ENCODE measurements around the gene DCLK2.
"Not testable (repeated sequence)": the region's sequence is repeated elsewhere in the genome, so short reads cannot be mapped to it uniquely, and the experiment has no call there.

Gene DCLK2

DNA sequence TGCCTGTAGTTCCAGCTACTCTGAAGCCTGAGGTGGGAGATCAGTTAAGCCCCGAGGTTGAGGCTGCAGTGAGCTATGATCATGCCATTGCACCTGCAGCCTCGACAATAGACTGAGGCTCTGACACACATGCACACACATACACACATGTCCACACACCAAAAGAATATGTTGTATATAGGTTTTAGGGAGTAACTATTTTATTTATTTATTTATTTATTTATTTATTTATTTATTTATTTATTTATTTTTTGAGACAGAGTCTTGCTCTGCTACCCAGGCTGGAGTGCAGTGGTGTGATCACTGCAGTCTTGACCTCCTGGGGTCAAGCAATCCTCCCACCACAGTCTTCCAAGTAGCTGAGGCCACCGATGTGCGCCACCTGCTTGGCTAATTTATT is 78.3 kb downstream of the DCLK2 start:
- peaks cover 11% of the 10 kb centered on the region for H3K4me1 ChIP-seq (ENCODE audit: insufficient read depth, low read length)
- no peaks in the 10 kb centered on the region for H3K27me3 ChIP-seq (ENCODE audit: control insufficient read depth in 1 of 2, insufficient read depth in 2 of 2, low read length in 2 of 2)
- no peak overlapping the region for H3K4me3 ChIP-seq (ENCODE audit: low read depth in 1 of 2, low read length in 2 of 2)
- H3K9ac ChIP-seq (ENCODE audit: low read length) = no peak overlapping the region
- no peaks in the 10 kb centered on the region for H3K9me3 ChIP-seq (ENCODE audit: low read length)
- H3K27ac ChIP-seq (ENCODE audit: low read depth, low read length) = no peak overlapping the region
- H3K36me3 ChIP-seq (ENCODE audit: insufficient read depth, low read length) = no peaks in the 10 kb centered on the region

DNA sequence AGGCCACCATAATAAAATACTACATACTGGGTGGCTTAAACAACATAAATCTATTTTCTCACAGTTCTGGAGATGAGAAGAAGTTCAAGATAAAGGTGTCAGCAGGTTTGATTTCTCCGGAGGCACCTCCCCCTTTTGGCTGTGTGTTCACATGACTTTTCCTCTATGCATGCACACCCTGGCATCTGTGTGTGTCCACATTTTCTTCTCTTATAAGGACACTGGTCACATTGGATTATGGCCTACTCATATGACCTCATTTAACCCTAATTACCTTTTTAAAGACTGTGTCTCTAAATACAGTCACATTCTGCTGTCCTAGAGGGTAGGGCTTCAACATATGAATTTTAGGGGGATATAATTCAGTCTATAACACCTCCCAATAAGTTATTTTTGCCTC is 79.8 kb downstream of the DCLK2 start:
- Histone ChIP-seq H3K9ac (ENCODE audit: low read length) (no peak overlapping the region), H3K36me3 (ENCODE audit: insufficient read depth, low read length) (peaks cover 3% of the 10 kb centered on the region), H3K4me3 (ENCODE audit: low read depth in 1 of 2, low read length in 2 of 2) (no peak overlapping the region), H3K4me1 (ENCODE audit: insufficient read depth, low read length) (peaks cover 2% of the 10 kb centered on the region), H3K9me3 (ENCODE audit: low read length) (no peaks in the 10 kb centered on the region), H3K27me3 (ENCODE audit: control insufficient read depth in 1 of 2, insufficient read depth in 2 of 2, low read length in 2 of 2) (no peaks in the 10 kb centered on the region), H3K27ac (ENCODE audit: low read depth, low read length) (no peak overlapping the region)

DNA sequence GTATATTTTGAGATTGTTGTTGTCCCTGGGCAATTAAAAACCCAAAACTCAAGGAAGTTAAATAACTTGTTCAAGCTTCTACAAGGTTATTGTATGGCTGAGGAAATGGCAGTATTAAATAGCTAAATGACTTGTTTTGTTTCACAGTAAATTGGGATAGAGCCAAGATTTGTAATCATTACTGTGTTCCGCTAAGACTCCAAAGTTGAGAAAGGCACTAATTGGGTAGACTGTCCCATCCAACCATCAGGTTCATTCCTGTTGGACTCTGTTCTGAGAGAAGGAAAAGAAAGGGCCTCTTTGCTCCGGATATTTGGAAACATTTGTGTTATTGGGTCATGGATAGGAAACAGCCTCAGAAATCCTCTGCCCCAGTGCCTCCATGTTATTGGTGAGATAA is 82.2 kb downstream of the DCLK2 start:
- H3K27me3 ChIP-seq (ENCODE audit: control insufficient read depth in 1 of 2, insufficient read depth in 2 of 2, low read length in 2 of 2) = no peaks in the 10 kb centered on the region
- no peak overlapping the region for H3K4me3 ChIP-seq (ENCODE audit: low read depth in 1 of 2, low read length in 2 of 2)
- H3K36me3 ChIP-seq (ENCODE audit: insufficient read depth, low read length) = peaks cover 3% of the 10 kb centered on the region
- no peaks in the 10 kb centered on the region for H3K9me3 ChIP-seq (ENCODE audit: low read length)
- H3K4me1 ChIP-seq (ENCODE audit: insufficient read depth, low read length) = no peaks in the 10 kb centered on the region
- no peak overlapping the region for H3K9ac ChIP-seq (ENCODE audit: low read length)
- H3K27ac ChIP-seq (ENCODE audit: low read depth, low read length) = no peak overlapping the region

DNA sequence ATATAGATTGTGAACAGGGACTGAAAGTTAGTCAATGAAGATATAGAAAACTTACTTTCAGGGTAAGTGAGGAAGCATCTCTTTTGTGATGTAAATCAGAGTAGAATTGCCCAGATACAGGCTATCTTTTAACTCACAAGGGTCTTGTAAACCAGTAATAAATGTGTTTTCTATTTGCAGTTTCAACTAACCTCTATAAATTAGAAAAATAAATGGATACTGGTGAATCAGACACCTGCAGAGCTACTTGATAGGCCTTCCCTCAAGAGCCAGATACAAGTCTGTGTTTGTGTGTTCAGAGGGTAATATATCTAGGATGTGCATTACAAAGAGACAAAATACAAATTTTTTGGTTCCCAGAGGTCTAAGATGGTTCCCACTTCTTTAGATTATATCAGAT is 82.9 kb downstream of the DCLK2 start:
- Histone ChIP-seq H3K4me1 (ENCODE audit: insufficient read depth, low read length) (no peaks in the 10 kb centered on the region), H3K27ac (ENCODE audit: low read depth, low read length) (no peak overlapping the region), H3K9ac (ENCODE audit: low read length) (no peak overlapping the region), H3K9me3 (ENCODE audit: low read length) (no peaks in the 10 kb centered on the region), H3K4me3 (ENCODE audit: low read depth in 1 of 2, low read length in 2 of 2) (no peak overlapping the region), H3K36me3 (ENCODE audit: insufficient read depth, low read length) (peaks cover 3% of the 10 kb centered on the region), H3K27me3 (ENCODE audit: control insufficient read depth in 1 of 2, insufficient read depth in 2 of 2, low read length in 2 of 2) (no peaks in the 10 kb centered on the region)

DNA sequence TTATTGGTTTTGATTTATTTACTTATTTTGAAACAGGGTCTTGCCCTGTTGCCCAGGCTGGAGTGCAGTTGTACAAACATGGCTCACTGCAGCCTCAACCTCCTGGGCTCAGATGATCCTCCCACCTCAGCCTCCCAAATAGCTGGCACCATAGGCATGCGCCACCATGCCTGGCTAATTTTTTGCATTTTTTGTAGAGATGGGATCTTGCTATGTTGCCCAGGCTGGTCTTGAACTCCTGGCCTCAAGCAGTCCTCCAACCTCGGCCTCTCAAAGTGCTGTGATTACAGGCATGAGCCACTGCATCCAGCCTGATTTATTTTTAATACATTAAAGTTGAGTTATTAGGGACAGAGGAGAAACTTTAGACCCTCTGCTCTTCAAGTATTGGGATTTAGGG is 83.8 kb downstream of the DCLK2 start:
- H3K9ac ChIP-seq (ENCODE audit: low read length); H3K4me1 ChIP-seq (ENCODE audit: insufficient read depth, low read length); H3K4me3 ChIP-seq (ENCODE audit: low read depth in 1 of 2, low read length in 2 of 2); H3K27ac ChIP-seq (ENCODE audit: low read depth, low read length); H3K36me3 ChIP-seq (ENCODE audit: insufficient read depth, low read length); H3K27me3 ChIP-seq (ENCODE audit: control insufficient read depth in 1 of 2, insufficient read depth in 2 of 2, low read length in 2 of 2); H3K9me3 ChIP-seq (ENCODE audit: low read length): not testable (repeated sequence)

DNA sequence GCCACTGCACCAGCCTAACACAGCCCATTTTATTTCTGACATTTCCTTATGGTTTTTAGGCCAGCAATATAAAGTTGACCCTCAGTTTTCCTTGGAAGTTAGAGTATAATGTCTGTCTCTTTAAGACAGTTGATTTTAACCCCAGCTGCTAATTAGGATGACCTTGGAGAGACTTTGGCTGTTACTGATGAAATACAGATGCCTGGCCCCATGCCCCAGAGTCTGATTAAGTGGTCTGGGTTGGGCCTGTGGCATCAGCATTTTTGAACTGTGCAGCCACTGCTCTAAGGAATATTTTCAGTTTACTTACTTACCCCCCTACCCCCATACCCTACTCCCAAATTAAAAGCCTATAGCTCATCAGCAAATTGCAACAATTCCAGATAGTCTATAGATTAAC is 85.8 kb downstream of the DCLK2 start:
- H3K9ac ChIP-seq (ENCODE audit: low read length) = no peak overlapping the region
- peaks cover 3% of the 10 kb centered on the region for H3K36me3 ChIP-seq (ENCODE audit: insufficient read depth, low read length)
- H3K27me3 ChIP-seq (ENCODE audit: control insufficient read depth in 1 of 2, insufficient read depth in 2 of 2, low read length in 2 of 2) = no peaks in the 10 kb centered on the region
- H3K4me3 ChIP-seq (ENCODE audit: low read depth in 1 of 2, low read length in 2 of 2) = no peak overlapping the region
- no peaks in the 10 kb centered on the region for H3K9me3 ChIP-seq (ENCODE audit: low read length)
- no peak overlapping the region for H3K27ac ChIP-seq (ENCODE audit: low read depth, low read length)
- H3K4me1 ChIP-seq (ENCODE audit: insufficient read depth, low read length) = no peaks in the 10 kb centered on the region

DNA sequence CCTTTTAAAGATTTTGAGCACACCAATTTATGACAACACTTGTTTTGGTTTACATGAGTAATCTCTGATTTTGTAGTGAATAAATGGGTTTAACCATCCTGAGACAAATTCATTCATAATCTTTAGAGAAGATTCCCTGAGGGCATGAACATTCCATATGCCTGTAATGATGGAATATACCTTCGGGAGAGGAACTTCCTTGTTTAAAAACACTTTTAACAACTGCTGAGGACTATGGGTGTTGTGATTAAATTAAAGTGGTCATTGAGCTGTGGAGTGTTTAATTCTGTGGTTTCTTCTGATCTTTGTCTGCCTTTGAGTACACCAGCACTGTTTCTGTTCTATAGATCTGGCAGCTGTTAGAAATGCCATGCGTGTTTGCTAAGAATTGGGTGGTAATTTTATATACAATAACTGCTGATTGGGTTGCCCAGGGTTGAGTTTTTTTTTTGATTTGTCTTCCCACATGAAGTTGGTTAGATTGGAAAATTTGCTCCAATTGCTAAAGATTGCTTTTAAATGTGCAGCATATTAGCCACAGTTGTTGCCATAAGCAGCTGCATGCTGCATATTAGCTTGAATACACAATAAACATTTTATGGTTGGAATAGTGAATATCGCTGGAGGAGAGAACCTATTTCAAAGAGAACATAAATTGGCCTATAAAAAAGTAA is 86.8 kb downstream of the DCLK2 start:
- H3K9ac ChIP-seq (ENCODE audit: low read length) = no peak overlapping the region

DNA sequence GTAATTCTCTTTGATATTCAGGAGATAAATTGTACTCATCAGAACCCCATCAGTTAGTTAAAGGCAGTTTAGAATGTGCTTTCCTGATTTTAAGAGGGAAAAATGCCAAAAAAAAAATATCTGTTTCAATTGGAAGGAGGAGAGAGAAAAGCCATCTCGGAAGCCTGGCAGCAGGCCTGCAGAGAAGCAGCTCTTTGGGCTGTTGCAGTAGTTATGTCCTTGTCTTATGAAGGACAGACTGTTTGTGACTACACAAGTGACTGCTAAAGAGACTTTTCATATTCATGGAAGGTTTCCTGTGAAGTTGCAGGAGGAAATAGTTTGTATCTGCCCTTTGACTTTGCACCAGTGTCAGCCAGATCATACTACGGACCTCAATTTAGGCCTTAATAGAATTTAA is 88.8 kb downstream of the DCLK2 start:
- Histone ChIP-seq H3K27me3 (ENCODE audit: control insufficient read depth in 1 of 2, insufficient read depth in 2 of 2, low read length in 2 of 2) (no peaks in the 10 kb centered on the region), H3K4me3 (ENCODE audit: low read depth in 1 of 2, low read length in 2 of 2) (no peak overlapping the region), H3K27ac (ENCODE audit: low read depth, low read length) (no peak overlapping the region), H3K36me3 (ENCODE audit: insufficient read depth, low read length) (peaks cover 3% of the 10 kb centered on the region), H3K4me1 (ENCODE audit: insufficient read depth, low read length) (no peaks in the 10 kb centered on the region), H3K9ac (ENCODE audit: low read length) (no peak overlapping the region), H3K9me3 (ENCODE audit: low read length) (no peaks in the 10 kb centered on the region)

More for the DNA sequence above, 86.8 kb downstream of the DCLK2 start:
- H3K9me3 ChIP-seq (ENCODE audit: low read length) = no peaks in the 10 kb centered on the region
- H3K36me3 ChIP-seq (ENCODE audit: insufficient read depth, low read length) = peaks cover 3% of the 10 kb centered on the region
- no peaks in the 10 kb centered on the region for H3K27me3 ChIP-seq (ENCODE audit: control insufficient read depth in 1 of 2, insufficient read depth in 2 of 2, low read length in 2 of 2)
- H3K4me3 ChIP-seq (ENCODE audit: low read depth in 1 of 2, low read length in 2 of 2) = no peak overlapping the region
- H3K27ac ChIP-seq (ENCODE audit: low read depth, low read length) = no peak overlapping the region
- H3K4me1 ChIP-seq (ENCODE audit: insufficient read depth, low read length) = no peaks in the 10 kb centered on the region

DNA sequence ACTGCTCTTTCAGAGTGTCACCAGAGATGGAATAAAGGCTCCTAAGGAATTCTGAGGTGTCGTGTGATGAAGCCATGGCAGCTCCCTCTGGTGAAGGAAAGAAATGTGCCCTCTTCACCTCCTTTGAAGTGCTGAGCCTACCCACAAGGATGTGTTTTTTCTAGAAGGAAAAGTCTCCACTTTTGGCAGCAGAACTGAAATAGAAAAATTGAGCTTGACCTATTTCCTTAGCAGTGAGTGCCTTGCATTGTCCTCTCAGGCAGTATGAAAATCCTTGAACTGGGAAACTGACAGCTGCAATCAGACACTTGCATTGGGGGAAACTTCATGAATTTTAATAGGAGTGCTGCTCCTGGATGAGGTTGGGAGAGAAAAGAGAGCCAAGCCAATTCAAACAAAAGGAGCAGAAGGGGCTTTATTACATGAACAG is 95.2 kb downstream of the DCLK2 start:
- no peak overlapping the region for H3K27ac ChIP-seq (ENCODE audit: low read depth, low read length)
- peaks cover 26% of the 10 kb centered on the region for H3K4me1 ChIP-seq (ENCODE audit: insufficient read depth, low read length)
- H3K4me3 ChIP-seq (ENCODE audit: low read depth in 1 of 2, low read length in 2 of 2) = no peak overlapping the region

DNA sequence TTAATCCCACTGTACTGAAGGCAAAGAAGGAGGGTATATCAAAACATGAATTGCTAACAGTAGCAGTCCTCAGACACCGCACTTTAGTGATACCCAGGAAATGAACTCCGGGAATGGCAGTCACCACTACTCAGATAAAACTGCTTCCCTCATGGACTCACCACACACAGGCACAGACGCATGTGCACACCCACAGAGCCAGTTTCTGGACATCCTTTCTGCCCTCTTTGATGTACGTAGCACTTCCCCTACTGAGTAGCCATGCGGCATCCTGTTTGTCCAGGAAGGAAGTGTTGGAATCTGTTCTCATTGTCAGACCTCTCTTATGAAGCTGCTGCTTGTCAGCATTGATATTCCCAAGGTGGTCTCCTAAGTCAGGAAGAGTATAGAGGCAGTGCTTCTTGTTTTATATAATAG is 95.7 kb downstream of the DCLK2 start:
- Histone ChIP-seq H3K4me3 (ENCODE audit: low read depth in 1 of 2, low read length in 2 of 2) (no peak overlapping the region), H3K4me1 (ENCODE audit: insufficient read depth, low read length) (peaks cover 26% of the 10 kb centered on the region), H3K9ac (ENCODE audit: low read length) (no peak overlapping the region)

More for the DNA sequence above, 95.2 kb downstream of the DCLK2 start:
- H3K27me3 ChIP-seq (ENCODE audit: control insufficient read depth in 1 of 2, insufficient read depth in 2 of 2, low read length in 2 of 2) = no peaks in the 10 kb centered on the region
- no peak overlapping the region for H3K9ac ChIP-seq (ENCODE audit: low read length)
- H3K9me3 ChIP-seq (ENCODE audit: low read length) = no peaks in the 10 kb centered on the region
- H3K36me3 ChIP-seq (ENCODE audit: insufficient read depth, low read length) = no peaks in the 10 kb centered on the region

DNA sequence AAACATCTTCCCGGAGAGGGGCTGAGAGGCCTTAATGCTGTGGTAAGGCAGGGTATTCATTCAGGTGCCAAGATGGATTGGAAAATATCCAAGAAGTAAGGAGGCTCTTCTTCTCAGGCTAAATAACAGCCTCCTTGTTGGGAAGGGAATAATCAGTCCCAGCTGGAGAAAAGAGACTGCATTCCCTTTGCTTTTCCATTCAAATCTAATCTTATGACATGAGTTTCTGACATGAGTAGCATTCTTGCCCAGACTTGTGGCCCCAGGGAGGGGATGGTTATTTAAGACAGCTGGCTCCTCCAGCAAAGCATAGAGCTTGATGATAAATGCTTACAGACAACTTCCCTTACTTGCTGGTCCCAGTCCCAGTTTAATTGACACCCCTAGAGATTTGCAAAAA is 98.3 kb downstream of the DCLK2 start:
- no peak overlapping the region for H3K4me3 ChIP-seq (ENCODE audit: low read depth in 1 of 2, low read length in 2 of 2)
- H3K36me3 ChIP-seq (ENCODE audit: insufficient read depth, low read length) = no peaks in the 10 kb centered on the region
- H3K9me3 ChIP-seq (ENCODE audit: low read length) = no peaks in the 10 kb centered on the region
- H3K9ac ChIP-seq (ENCODE audit: low read length) = no peak overlapping the region
- peaks cover 26% of the 10 kb centered on the region for H3K4me1 ChIP-seq (ENCODE audit: insufficient read depth, low read length)
- no peaks in the 10 kb centered on the region for H3K27me3 ChIP-seq (ENCODE audit: control insufficient read depth in 1 of 2, insufficient read depth in 2 of 2, low read length in 2 of 2)
- H3K27ac ChIP-seq (ENCODE audit: low read depth, low read length) = no peak overlapping the region

More for the DNA sequence above, 95.7 kb downstream of the DCLK2 start:
- Histone ChIP-seq H3K27me3 (ENCODE audit: control insufficient read depth in 1 of 2, insufficient read depth in 2 of 2, low read length in 2 of 2) (no peaks in the 10 kb centered on the region), H3K36me3 (ENCODE audit: insufficient read depth, low read length) (no peaks in the 10 kb centered on the region), H3K9me3 (ENCODE audit: low read length) (no peaks in the 10 kb centered on the region), H3K27ac (ENCODE audit: low read depth, low read length) (no peak overlapping the region)

DNA sequence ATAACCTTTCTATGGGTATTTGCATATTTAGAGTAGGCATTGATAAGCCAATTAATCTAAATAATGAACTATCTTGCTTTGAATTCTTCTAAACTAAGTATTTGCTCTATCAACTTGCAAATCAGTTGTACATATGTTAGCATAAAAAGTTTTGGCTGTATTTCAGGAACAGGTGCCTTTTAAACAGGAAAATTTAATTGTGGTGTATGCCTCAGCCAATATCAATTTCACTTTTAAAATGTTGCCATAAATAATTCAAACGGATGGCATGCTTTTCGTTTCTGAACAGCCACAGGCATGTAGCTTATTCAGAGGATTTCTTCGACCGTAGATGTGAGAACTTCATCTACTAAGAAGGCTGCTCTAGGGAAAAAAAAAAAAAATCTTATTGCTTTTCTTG is 99.9 kb downstream of the DCLK2 start:
- H3K36me3 ChIP-seq (ENCODE audit: insufficient read depth, low read length) = no peaks in the 10 kb centered on the region
- H3K9me3 ChIP-seq (ENCODE audit: low read length) = no peaks in the 10 kb centered on the region
- no peaks in the 10 kb centered on the region for H3K27me3 ChIP-seq (ENCODE audit: control insufficient read depth in 1 of 2, insufficient read depth in 2 of 2, low read length in 2 of 2)
- H3K27ac ChIP-seq (ENCODE audit: low read depth, low read length) = no peak overlapping the region
- no peak overlapping the region for H3K9ac ChIP-seq (ENCODE audit: low read length)
- H3K4me1 ChIP-seq (ENCODE audit: insufficient read depth, low read length) = peaks cover 24% of the 10 kb centered on the region
- H3K4me3 ChIP-seq (ENCODE audit: low read depth in 1 of 2, low read length in 2 of 2) = no peak overlapping the region
